AG10803 (cell line): ENCODE data around the gene MYO9A.
"Not testable (repeated sequence)": the region's sequence is repeated elsewhere in the genome, so short reads cannot be mapped to it uniquely, and the experiment has no call there.

Experiments used
- DNase-seq: peaks from one replicate; pipeline ENCODE4 v3.0.0; 2010; ENCODE audit warnings: low read depth
- H3K4me3 ChIP-seq: 2 replicates; pipeline ENCODE4 v1.5.1; 2011; ENCODE audit warnings: mild to moderate bottlenecking, low read length, control low read depth
- TF ChIP-seq, protein P1 (sequence below): conservative IDR thresholded peaks from 2 replicates; pipeline ENCODE4 v1.5.1; 2011; ENCODE audit warnings: mild to moderate bottlenecking, low read length, control low read depth, inconsistent platforms

The MYO9A gene

DNA sequence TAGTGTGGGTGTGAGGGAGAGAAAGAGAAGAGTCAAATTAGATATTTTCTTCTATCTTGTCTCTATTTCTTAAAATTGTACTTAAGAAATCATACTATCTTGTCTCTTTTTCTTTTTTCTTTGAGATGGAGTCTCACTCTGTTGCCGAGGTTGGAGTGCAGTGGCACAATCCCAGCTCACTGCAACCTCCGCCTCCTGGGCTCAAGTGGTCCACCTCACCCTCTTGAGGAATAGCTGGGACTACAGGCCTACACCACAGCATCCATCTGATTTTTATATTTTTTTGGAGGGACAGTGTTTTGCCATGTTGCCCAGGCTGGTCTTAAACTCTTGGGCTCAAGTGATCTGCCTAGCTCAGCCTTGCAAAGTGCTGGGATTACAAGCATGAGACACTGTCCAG, 104.2 kb downstream of the MYO9A start:
- TF ChIP-seq, protein P1, sequence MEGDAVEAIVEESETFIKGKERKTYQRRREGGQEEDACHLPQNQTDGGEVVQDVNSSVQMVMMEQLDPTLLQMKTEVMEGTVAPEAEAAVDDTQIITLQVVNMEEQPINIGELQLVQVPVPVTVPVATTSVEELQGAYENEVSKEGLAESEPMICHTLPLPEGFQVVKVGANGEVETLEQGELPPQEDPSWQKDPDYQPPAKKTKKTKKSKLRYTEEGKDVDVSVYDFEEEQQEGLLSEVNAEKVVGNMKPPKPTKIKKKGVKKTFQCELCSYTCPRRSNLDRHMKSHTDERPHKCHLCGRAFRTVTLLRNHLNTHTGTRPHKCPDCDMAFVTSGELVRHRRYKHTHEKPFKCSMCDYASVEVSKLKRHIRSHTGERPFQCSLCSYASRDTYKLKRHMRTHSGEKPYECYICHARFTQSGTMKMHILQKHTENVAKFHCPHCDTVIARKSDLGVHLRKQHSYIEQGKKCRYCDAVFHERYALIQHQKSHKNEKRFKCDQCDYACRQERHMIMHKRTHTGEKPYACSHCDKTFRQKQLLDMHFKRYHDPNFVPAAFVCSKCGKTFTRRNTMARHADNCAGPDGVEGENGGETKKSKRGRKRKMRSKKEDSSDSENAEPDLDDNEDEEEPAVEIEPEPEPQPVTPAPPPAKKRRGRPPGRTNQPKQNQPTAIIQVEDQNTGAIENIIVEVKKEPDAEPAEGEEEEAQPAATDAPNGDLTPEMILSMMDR, result no peak
- no peak overlapping the region for H3K4me3 ChIP-seq

GRCh38 chr15:72011302-72011942, 106.5 kb downstream of the MYO9A start:
- TF ChIP-seq, protein P1, result no peak
- no peak for DNase-seq
- H3K4me3 ChIP-seq, result no peak overlapping the region

More for the DNA sequence above, 104.2 kb downstream of the MYO9A start:
- no peak for DNase-seq

GRCh38 chr15:72009222-72009621, 108.7 kb downstream of the MYO9A start:
- TF ChIP-seq, protein P1, result no peak
- DNase-seq, result no peak
- no peak overlapping the region for H3K4me3 ChIP-seq

- no peak overlapping the region for H3K4me3 ChIP-seq
- TF ChIP-seq, protein P1, result no peak
- DNase-seq, result no peak
These were observed 111.6 kb downstream of the MYO9A start for GRCh38 chr15:72006382-72006781.

DNA sequence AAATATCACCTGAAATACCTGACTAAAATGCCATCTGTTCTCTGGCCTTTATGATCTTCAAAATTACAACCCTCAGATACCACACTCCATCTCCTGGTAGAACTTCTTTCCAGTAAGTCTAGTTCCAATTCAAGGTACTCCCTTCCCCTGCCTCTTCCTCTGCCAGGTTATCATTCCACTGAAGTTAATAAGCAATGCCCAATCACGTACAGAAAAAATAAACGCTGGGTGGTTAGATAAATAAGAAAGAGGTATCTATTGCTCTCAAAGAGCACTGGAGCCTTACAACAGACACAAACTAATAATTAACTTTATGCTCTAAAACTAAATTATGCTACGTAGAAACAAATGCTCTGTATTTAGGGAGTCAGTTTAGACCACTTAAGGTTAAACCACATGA, 112.5 kb downstream of the MYO9A start:
- no peak for DNase-seq
- TF ChIP-seq, protein P1, result no peak
- no peak overlapping the region for H3K4me3 ChIP-seq

DNA sequence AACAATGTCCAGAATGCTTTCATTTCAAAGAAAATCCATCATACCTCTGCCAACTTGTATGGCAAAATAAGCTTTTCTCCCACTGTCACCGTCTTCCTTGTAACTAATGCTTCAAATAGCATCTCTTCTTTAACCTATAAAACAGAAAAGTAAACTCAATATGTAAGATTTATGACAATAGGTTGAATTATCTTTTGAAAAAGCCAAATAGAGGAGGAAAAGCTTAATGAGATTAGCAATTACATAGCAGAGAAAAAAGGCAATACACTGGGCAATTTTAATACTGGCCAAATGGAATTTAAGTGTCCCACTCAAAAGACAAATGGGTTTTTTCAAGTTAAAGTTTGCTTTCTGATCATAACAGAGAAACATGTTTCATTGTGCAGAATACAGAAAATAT, 118.1 kb downstream of the MYO9A start:
- no peak overlapping the region for H3K4me3 ChIP-seq
- TF ChIP-seq, protein P1, result no peak
- no peak for DNase-seq

GRCh38 chr15:71998717-71999116, 119.2 kb downstream of the MYO9A start:
- DNase-seq, H3K4me3 ChIP-seq: not testable (repeated sequence)
